ENCODE measurements around the gene ACO2.

- no peak for TF ChIP-seq SMC3 (IDR thresholded peaks at IDR 0.05; ENCODE audit: low read depth, low read length)
- TF ChIP-seq MXI1 (IDR thresholded peaks at IDR 0.05; ENCODE audit: borderline replicate concordance, low read depth, low read length), result no peak
- TF ChIP-seq CTCF (conservative IDR thresholded peaks at IDR 0.05; ENCODE audit: low read depth, low read length), result no peak
- no peak for TF ChIP-seq MAFK (IDR thresholded peaks at IDR 0.05; ENCODE audit: low read depth, low read length)
- no peak for TF ChIP-seq POLR2A (IDR thresholded peaks at IDR 0.05; ENCODE audit: low read depth, low read length)
- TF ChIP-seq CHD1 (IDR thresholded peaks at IDR 0.05; ENCODE audit: low read depth, low read length), result no peak
- no peak for TF ChIP-seq CEBPB (IDR thresholded peaks at IDR 0.05; ENCODE audit: low read depth, low read length)
These were observed 69.7 kb downstream of the ACO2 start for GRCh38 chr22:41538583-41538982.
